Activated T-cell treated with anti-CD3 and anti-CD28 coated beads, Interleukin-2, amount 50 U/mL, for 72 hours (primary cell): Measurements from ENCODE around the gene MYH15. TPM values are rescaled to one million over a fixed set of nuclear protein-coding genes. Genes with fewer than 3 reads are reported as not detected.

Source experiments
- ATAC-seq, 2 donors: fragments of 150-1000 bp; cut with Tn5 transposase; replicated peaks in 1 of 2; 2 replicates each; pipeline ENCODE4 v1.10.0; 2021; ENCODE audit warnings: moderate library complexity in 2 of 2, mild to moderate bottlenecking in 1 of 2
- DNase-seq, 2 donors: peaks; one replicate each; pipeline ENCODE4 v3.0.0; 2021 to 2022; ENCODE audit warnings: mixed read lengths in 1 of 2
- H3K27ac Mint-ChIP-seq: one replicate; pipeline ENCODE4 v1.8.0; 2022; ENCODE audit warnings: mild to moderate bottlenecking, moderate library complexity, mixed read lengths
- H3K27me3 Mint-ChIP-seq: one replicate; pipeline ENCODE4 v1.8.0; 2022; ENCODE audit warnings: low read depth, mixed read lengths
- H3K36me3 Mint-ChIP-seq, 2 donors: one replicate each; pipeline ENCODE4 v1.8.0; 2022; ENCODE audit warnings: mixed read lengths in 2 of 2, mild to moderate bottlenecking in 1 of 2; ENCODE audit not compliant: insufficient read depth in 2 of 2
- H3K4me1 Mint-ChIP-seq: one replicate; pipeline ENCODE4 v1.8.0; 2022; ENCODE audit warnings: low read depth, mixed read lengths
- H3K4me3 Mint-ChIP-seq, 2 donors: one replicate each; pipeline ENCODE4 v1.8.0; 2022; ENCODE audit warnings: mild to moderate bottlenecking in 2 of 2, mixed read lengths in 2 of 2, moderate library complexity in 2 of 2
- H3K9me3 Mint-ChIP-seq, 2 donors: one replicate each; pipeline ENCODE4 v1.8.0; 2022; ENCODE audit warnings: mixed read lengths in 2 of 2
- total RNA-seq, 2 donors: library from RNA; stranded (reverse); gene quantifications; one replicate each; pipeline ENCODE4 v1.2.3, GENCODE V29; 2022

The MYH15 gene
- total RNA-seq, 2 donors from 2014 or later, result 1.3 to 1.8 TPM

DNA sequence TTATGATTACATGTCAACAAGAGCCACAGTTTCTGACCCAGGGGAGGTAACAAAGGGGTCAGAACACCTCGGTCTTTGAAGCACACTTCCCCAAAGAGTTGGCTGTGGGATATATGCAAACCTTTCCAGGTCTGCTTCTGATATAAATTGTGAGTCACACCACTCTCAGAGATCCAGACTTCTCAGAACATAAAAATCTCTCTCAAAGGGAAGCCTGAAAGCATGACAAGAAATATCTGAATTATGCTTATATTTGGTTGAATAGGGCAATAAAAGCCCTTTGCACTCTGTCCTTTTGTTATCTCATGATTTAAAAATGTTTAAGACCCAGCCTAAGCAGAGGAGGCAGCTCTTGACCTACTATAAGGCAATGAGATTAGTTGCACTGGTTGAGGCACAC is 56.8 kb downstream of the MYH15 start:
- DNase-seq (no peak), ATAC-seq (no peak)
- Mint-ChIP-seq H3K27me3 (no peaks in the 10 kb centered on the region), H3K27ac (no peak overlapping the region), H3K4me1 (no peaks in the 10 kb centered on the region), H3K4me3 (no peak overlapping the region), H3K9me3 (peaks cover 0 to 4% of the 10 kb centered on the region in 2 donors), H3K36me3 (peaks cover 0 to 3% of the 10 kb centered on the region in 2 donors)

DNA sequence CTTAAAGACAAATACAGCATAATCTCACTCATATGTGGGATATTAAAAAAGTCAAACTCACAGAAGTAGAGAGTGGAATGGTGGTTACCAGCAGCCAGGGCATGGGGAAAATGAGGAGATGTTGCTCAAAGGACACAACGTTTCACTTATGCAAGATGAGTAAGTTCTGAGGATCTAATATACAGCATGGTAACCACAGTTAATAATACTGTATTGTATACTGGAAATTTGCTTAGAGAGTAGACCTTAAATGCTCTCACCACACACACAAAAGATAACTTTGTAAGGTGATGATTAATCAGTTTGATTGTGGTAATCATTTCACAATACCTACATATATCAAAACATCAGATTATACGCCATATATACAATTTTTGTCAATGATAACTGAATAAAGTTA is 60.0 kb downstream of the MYH15 start:
- H3K36me3 Mint-ChIP-seq, result peaks cover 13 to 16% of the 10 kb centered on the region in 2 donors
- ATAC-seq (no peak), DNase-seq (no peak)
- no peak overlapping the region for H3K27ac Mint-ChIP-seq
- peaks cover 11% of the 10 kb centered on the region in 2 donors for H3K9me3 Mint-ChIP-seq
- H3K27me3 Mint-ChIP-seq, result no peaks in the 10 kb centered on the region
- H3K4me1 Mint-ChIP-seq, result no peaks in the 10 kb centered on the region
- H3K4me3 Mint-ChIP-seq, result no peak overlapping the region

DNA sequence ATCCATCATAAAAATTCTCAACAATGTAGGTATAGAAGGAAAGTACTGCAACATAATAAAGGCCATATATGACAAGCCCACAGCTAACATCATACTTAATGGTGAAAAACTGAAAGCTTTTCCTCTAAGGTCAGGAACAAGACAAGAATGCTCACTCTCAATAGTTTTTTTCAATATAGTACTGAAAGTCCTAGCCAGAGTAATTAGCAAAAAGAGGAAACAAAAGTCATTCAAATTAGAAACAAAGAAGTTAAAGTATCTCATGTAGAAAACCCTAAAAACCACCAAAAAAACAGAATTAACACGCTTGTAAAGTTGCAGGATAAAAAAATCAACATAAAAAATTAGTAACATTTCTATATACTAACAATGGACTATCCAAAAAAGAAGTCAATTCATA is 61.8 kb downstream of the MYH15 start:
- no peak overlapping the region for H3K4me3 Mint-ChIP-seq
- ATAC-seq (no peak), DNase-seq (no peak)
- H3K4me1 Mint-ChIP-seq, result no peaks in the 10 kb centered on the region
- peaks cover 13 to 16% of the 10 kb centered on the region in 2 donors for H3K36me3 Mint-ChIP-seq
- no peak overlapping the region for H3K27ac Mint-ChIP-seq
- H3K27me3 Mint-ChIP-seq, result no peaks in the 10 kb centered on the region
- peaks cover 11% of the 10 kb centered on the region in 2 donors for H3K9me3 Mint-ChIP-seq

DNA sequence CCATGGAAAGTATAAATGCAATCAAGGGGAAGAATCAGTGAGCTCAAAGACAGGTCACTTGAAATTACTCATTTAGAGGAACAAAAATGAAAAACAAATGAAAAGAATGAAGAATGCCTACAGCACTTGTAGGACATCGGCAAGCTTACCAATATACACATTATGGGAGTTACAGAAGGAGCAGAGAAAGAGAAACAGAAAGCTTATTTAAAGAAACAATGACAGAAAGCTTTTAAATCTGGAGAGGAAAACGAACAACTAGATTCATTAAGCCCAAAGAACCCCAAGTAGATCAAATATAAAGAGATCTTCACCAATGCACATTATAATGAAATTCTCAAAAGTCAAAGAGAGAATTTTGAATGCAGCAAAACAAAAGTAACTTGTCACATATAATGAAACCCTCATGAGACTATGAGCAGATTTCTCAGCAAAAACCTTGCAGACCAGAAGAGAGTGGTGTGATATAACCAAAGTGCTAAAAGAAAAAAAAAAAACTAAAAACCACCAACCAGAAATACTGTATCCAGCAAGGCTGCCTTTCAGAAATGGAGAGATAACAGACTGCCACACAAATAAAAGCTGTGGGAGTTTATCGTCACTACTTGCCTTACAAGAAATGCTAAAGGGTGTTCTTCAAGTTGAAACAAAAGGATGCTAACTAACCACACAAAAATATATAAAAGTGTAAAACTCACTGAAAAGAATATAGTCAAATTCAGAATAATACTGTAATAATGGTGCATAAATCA is 63.1 kb downstream of the MYH15 start:
- no peak overlapping the region for H3K4me3 Mint-ChIP-seq
- DNase-seq, result no peak
- peaks cover 11% of the 10 kb centered on the region in 2 donors for H3K9me3 Mint-ChIP-seq
- H3K36me3 Mint-ChIP-seq, result peaks cover 13 to 16% of the 10 kb centered on the region in 2 donors
- H3K27me3 Mint-ChIP-seq, result no peaks in the 10 kb centered on the region
- no peak overlapping the region for H3K27ac Mint-ChIP-seq
- no peaks in the 10 kb centered on the region for H3K4me1 Mint-ChIP-seq
- no peak for ATAC-seq

DNA sequence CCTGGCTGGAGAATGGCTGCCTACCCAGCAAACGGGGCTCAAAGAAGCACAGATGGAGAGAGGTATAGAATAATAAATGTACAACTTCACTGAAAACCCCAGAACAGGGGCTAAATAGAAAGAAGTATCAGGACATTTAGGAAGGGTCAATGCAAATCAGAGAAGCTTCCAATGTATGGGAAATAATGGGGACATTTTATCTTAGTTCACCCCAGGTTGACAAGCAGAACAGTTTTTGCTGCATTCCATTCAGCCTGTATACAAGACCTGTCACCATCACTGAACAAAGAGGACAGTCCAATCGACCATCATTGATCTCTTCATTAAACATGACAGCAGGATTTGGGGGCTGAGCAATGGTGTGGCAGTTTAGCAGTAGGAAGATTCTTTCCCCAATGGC is 68.1 kb downstream of the MYH15 start:
- Mint-ChIP-seq H3K27me3 (no peaks in the 10 kb centered on the region), H3K36me3 (peaks cover 9 to 10% of the 10 kb centered on the region in 2 donors), H3K9me3 (peaks cover 5 to 10% of the 10 kb centered on the region in 2 donors), H3K4me1 (no peaks in the 10 kb centered on the region), H3K27ac (no peak overlapping the region), H3K4me3 (no peak overlapping the region)
- ATAC-seq (no peak), DNase-seq (no peak)

DNA sequence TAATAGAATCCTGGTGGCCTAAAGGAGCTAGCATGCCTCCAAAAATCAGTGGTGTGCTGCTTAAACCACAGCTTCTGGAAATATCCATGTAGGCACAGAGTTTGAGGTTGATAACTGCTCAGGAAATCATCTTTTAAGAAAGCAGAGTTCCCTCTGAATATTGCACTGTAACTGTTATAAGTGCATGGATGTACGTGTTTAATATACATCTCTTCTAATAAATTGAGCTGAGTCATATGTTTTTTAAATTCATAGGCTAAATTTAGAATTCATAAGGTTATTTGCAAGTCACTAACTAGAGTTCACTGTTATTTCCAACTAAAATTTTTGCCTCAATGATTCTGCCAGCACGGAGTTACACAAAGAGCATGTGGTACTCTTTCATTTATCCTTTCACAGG is 68.9 kb downstream of the MYH15 start:
- no peaks in the 10 kb centered on the region for H3K27me3 Mint-ChIP-seq
- no peaks in the 10 kb centered on the region for H3K4me1 Mint-ChIP-seq
- H3K27ac Mint-ChIP-seq, result no peak overlapping the region
- ATAC-seq (no peak), DNase-seq (no peak)
- no peak overlapping the region for H3K4me3 Mint-ChIP-seq
- H3K36me3 Mint-ChIP-seq, result peaks cover 3% of the 10 kb centered on the region in 2 donors
- peaks cover 0 to 2% of the 10 kb centered on the region in 2 donors for H3K9me3 Mint-ChIP-seq

GRCh38 chr3:108441071-108441507 is 69.3 kb downstream of the MYH15 start:
- no peak for DNase-seq
- no peak overlapping the region for H3K27ac Mint-ChIP-seq
- H3K36me3 Mint-ChIP-seq, result peaks cover 0 to 1% of the 10 kb centered on the region in 2 donors
- H3K4me1 Mint-ChIP-seq, result no peaks in the 10 kb centered on the region
- no peak for ATAC-seq
- no peaks in the 10 kb centered on the region for H3K9me3 Mint-ChIP-seq
- H3K4me3 Mint-ChIP-seq, result no peak overlapping the region
- no peaks in the 10 kb centered on the region for H3K27me3 Mint-ChIP-seq

DNA sequence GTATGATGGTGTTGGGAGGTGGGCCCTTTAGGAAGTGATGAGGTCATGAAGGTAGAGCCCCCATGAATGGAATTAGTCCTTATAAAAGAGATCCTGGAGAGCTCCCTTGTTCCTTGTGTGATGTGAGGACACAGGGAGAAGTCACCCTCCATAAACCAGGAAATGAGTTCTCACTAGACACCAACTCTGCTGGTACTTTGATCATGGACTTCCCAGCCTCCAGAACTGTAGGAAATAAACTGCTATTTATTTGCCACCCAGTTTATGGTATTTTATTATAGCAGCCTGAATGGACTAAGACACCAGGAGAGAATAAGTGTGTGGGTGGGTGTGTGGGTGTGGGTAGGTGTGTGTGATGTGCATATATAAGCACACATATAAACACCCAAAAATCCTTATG is 71.9 kb downstream of the MYH15 start:
- no peak for DNase-seq
- Mint-ChIP-seq H3K27me3 (no peaks in the 10 kb centered on the region), H3K36me3 (peaks cover 0 to under 1% of the 10 kb centered on the region in 2 donors), H3K4me1 (no peaks in the 10 kb centered on the region), H3K9me3 (peaks cover 2 to 3% of the 10 kb centered on the region in 2 donors), H3K27ac (no peak overlapping the region), H3K4me3 (no peak overlapping the region)
- ATAC-seq, result no peak

DNA sequence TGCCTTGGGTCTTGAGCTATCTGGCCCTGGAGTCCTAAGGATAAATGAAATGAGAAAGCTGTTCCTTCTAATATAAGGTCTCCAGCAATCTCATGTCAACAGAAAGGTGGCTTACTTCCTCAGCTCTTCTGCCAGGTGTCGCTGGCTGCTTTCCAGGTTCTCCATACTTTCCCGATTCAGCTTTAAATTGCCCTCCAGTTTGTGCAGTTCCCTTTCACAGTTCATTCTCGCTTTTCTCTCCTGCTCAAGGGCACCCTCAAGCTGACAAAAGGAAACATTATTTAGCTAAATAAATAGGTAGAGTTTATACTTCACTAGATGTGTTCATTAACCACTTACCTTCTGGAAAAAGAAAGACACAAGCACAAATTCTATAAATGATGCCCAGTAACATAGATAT is 73.0 kb downstream of the MYH15 start:
- no peak for DNase-seq
- Mint-ChIP-seq H3K27me3 (no peaks in the 10 kb centered on the region), H3K4me1 (no peaks in the 10 kb centered on the region), H3K9me3 (peaks cover 2 to 5% of the 10 kb centered on the region in 2 donors), H3K27ac (peak overlapping the region; percentile 35), H3K36me3 (peaks cover 0 to 1% of the 10 kb centered on the region in 2 donors), H3K4me3 (no peak overlapping the region)
- ATAC-seq, result no peak

DNA sequence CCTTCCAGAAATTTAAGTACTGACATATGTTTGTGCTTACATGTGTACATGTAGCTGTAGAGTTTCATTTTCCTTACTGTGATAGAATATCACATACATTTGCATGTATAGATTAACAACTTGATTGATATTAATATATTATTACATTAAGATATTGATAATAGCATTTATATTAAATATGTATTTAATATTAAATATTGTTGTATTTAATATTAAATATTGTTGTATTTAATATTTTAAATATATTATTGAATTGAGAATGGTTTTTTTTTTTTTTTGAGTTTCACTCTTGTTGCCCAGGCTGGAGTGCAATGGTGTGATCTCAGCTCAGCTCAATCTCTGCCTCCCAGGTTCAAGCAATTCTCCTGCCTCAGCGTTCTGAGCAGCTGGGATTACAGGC is 76.5 kb downstream of the MYH15 start:
- Mint-ChIP-seq H3K9me3 (peaks cover 2 to 7% of the 10 kb centered on the region in 2 donors), H3K36me3 (peaks cover 0 to 1% of the 10 kb centered on the region in 2 donors)
- ATAC-seq, result no peak

GRCh38 chr3:108432431-108432830 is 78.0 kb downstream of the MYH15 start:
- no peak for ATAC-seq
- H3K9me3 Mint-ChIP-seq, result peaks cover 2 to 7% of the 10 kb centered on the region in 2 donors
- H3K36me3 Mint-ChIP-seq, result peaks cover 0 to 1% of the 10 kb centered on the region in 2 donors
- H3K27me3 Mint-ChIP-seq, result no peaks in the 10 kb centered on the region
- no peak overlapping the region for H3K4me3 Mint-ChIP-seq
- no peak for DNase-seq
- no peak overlapping the region for H3K27ac Mint-ChIP-seq
- H3K4me1 Mint-ChIP-seq, result no peaks in the 10 kb centered on the region

More for the DNA sequence above, 76.5 kb downstream of the MYH15 start:
- Mint-ChIP-seq H3K27ac (no peak overlapping the region), H3K27me3 (no peaks in the 10 kb centered on the region), H3K4me1 (no peaks in the 10 kb centered on the region), H3K4me3 (no peak overlapping the region)
- no peak for DNase-seq

DNA sequence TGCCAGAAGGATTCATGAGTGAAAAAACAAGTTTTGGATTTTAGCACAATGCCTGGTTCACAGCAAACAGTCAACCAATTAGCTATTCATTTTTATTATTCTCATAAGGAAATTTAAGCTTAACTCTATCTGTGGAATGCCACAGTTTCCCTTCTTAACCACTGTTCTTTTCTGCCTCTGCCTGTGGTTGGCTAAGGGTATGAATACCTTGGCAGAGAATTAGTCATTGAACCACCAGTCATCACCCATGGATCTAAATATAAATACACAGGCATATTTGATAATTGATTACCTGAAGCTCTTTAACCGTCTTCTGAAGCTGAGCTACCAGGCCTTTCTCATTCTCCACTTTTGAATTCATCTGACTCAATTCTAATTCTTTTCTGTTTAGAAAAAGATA is 79.9 kb downstream of the MYH15 start:
- H3K4me3 Mint-ChIP-seq, result no peak overlapping the region
- H3K4me1 Mint-ChIP-seq, result no peaks in the 10 kb centered on the region
- no peaks in the 10 kb centered on the region for H3K27me3 Mint-ChIP-seq
- ATAC-seq (no peak), DNase-seq (no peak)
- peaks cover 2 to 7% of the 10 kb centered on the region in 2 donors for H3K9me3 Mint-ChIP-seq
- H3K36me3 Mint-ChIP-seq, result peaks cover 0 to 1% of the 10 kb centered on the region in 2 donors
- H3K27ac Mint-ChIP-seq, result no peak overlapping the region

- H3K36me3 Mint-ChIP-seq, result peaks cover 0 to 1% of the 10 kb centered on the region in 2 donors
- no peak overlapping the region for H3K27ac Mint-ChIP-seq
- no peaks in the 10 kb centered on the region for H3K4me1 Mint-ChIP-seq
- H3K9me3 Mint-ChIP-seq, result peaks cover 1 to 5% of the 10 kb centered on the region in 2 donors
- H3K4me3 Mint-ChIP-seq, result no peak overlapping the region
- DNase-seq (no peak), ATAC-seq (no peak)
- no peaks in the 10 kb centered on the region for H3K27me3 Mint-ChIP-seq
Measured at GRCh38 chr3:108428586-108428985, 81.8 kb downstream of the MYH15 start.

DNA sequence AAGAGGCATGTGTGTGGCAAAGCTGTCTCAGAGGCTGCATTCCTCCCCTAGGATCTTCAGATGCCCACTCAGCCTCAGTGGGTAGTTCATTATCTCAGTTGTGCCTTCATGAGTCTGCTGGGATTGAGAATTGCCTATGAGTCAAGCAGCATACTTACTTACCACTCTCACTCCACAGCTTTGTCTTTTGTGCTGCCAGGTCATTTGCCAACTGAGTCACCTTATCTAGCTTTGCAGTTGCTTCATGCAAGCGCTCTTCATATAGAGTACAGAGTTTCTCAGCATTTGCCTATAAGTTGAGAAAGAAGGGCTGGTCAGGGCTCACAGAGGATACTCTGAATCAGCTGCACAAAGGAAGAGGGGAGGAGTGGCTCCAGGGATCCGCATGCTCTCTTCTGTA is 89.5 kb downstream of the MYH15 start:
- no peaks in the 10 kb centered on the region for H3K9me3 Mint-ChIP-seq
- DNase-seq, result peak; percentile 5 to 14

More for the DNA sequence above, 89.5 kb downstream of the MYH15 start:
- Mint-ChIP-seq H3K4me3 (no peak overlapping the region), H3K36me3 (no peaks in the 10 kb centered on the region), H3K4me1 (peaks cover 16% of the 10 kb centered on the region), H3K27me3 (no peaks in the 10 kb centered on the region), H3K27ac (no peak overlapping the region)
- peak; percentile 76 to 78 for ATAC-seq
